OCI-LY3 (cell line): ENCODE data around the gene CHMP4B.

ENCODE experiments used
- EZH2phosphoT487 ChIP-seq: fragments of 200-600 bp; shearing (Covaris generic); IDR thresholded peaks from 2 replicates; pipeline ENCODE4 v1.6.1; 2018; ENCODE audit warnings: antibody characterized with exemption, mixed run types, low read depth
- TF ChIP-seq, protein P1 (sequence below): fragments of 200-600, 300-600 bp; sonication (generic); IDR thresholded peaks from 2 replicates; pipeline ENCODE4 v1.5.1; 2014; ENCODE audit warnings: antibody characterized with exemption, low read length, low read depth

DNA sequence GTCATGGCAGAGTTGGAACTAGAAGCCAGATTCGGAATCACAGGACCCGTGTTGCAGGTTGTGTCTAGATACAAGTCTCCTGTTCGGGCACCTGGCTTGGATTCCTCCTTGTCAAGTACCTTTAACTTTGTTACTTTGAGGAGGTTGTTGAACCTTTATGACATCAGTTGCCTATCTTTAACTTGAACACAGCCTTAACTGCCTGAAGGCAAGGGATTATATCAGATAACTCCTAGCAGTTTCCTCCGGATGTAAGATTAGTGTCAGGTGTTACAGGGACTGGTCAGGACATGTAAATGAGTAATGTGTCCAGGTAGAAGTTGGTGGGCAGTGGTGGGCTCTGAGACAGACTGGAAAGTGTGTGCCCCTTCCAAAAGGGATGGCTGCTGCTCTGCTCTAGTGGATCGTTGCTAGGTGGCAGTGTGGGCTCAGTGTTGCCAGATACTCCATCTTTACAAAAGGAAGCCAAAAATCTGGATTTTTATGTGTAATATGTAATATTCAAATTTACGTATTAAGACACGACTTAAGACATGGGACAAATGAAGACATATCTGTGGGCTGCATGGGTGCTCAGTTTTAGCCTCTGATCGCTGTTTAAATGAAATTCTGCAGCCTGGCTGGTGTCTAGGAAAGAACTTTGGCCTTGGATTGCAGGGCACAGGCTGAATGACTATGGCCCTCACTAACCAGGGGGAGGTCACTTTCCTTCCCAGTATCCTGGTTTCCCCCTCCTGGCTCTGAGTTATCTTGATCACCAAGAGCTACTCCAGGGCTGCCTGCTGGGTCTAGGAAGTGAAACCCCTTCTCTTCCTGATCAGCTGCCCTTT, 27.1 kb downstream of the CHMP4B start:
- TF ChIP-seq, protein P1, sequence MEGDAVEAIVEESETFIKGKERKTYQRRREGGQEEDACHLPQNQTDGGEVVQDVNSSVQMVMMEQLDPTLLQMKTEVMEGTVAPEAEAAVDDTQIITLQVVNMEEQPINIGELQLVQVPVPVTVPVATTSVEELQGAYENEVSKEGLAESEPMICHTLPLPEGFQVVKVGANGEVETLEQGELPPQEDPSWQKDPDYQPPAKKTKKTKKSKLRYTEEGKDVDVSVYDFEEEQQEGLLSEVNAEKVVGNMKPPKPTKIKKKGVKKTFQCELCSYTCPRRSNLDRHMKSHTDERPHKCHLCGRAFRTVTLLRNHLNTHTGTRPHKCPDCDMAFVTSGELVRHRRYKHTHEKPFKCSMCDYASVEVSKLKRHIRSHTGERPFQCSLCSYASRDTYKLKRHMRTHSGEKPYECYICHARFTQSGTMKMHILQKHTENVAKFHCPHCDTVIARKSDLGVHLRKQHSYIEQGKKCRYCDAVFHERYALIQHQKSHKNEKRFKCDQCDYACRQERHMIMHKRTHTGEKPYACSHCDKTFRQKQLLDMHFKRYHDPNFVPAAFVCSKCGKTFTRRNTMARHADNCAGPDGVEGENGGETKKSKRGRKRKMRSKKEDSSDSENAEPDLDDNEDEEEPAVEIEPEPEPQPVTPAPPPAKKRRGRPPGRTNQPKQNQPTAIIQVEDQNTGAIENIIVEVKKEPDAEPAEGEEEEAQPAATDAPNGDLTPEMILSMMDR, result peak; percentile 63
- TF ChIP-seq EZH2phosphoT487, result no peak
